SU-DHL-6 (cell line): ENCODE measurements around the gene ARHGAP22.

Experiments
- H2AFZ ChIP-seq: fragments of 200-600 bp; sonication (generic); 2 replicates; pipeline ENCODE4 v1.6.1; 2014; ENCODE audit warnings: low read depth, mild to moderate bottlenecking, moderate library complexity, mixed read lengths, antibody characterized with exemption, low read length; ENCODE audit not compliant: severe bottlenecking
- H3F3A ChIP-seq: fragments of 200-600 bp; shearing (Covaris generic); 2 replicates; pipeline ENCODE4 v1.6.0; 2016; ENCODE audit warnings: antibody characterized with exemption, mild to moderate bottlenecking; ENCODE audit not compliant: insufficient read depth
- H3K27ac ChIP-seq: fragments of 200-600 bp; sonication (generic); 2 replicates; pipeline ENCODE4 v1.5.1; 2016; ENCODE audit warnings: low read depth, mild to moderate bottlenecking, low read length, moderate library complexity, mixed read lengths
- H3K27me3 ChIP-seq: fragments of 200-600 bp; sonication (generic), shearing (Covaris generic); 2 replicates; pipeline ENCODE4 v1.6.0; 2014; ENCODE audit warnings: mild to moderate bottlenecking, low read length
- H3K36me3 ChIP-seq: fragments of 200-600 bp; sonication (generic); 2 replicates; pipeline ENCODE4 v1.6.1; 2014; ENCODE audit warnings: mild to moderate bottlenecking, low read length, mixed read lengths
- H3K4me2 ChIP-seq: fragments of 300-600, 200-600 bp; shearing (Covaris generic), sonication (generic); 2 replicates; pipeline ENCODE4 v1.6.0; 2014; ENCODE audit warnings: low read length, low read depth, mild to moderate bottlenecking; ENCODE audit not compliant: poor library complexity, severe bottlenecking
- H3K4me3 ChIP-seq: fragments of 200-600 bp; sonication (generic); 2 replicates; pipeline ENCODE4 v1.5.1; 2014; ENCODE audit warnings: antibody characterized with exemption, low read length, mild to moderate bottlenecking, mixed read lengths; ENCODE audit not compliant: insufficient read depth, poor library complexity, severe bottlenecking
- H3K79me2 ChIP-seq: fragments of 200-600 bp; sonication (generic); 2 replicates; pipeline ENCODE4 v1.6.1; 2014; ENCODE audit warnings: mild to moderate bottlenecking, low read length, moderate library complexity; ENCODE audit not compliant: insufficient read depth
- H3K9ac ChIP-seq: fragments of 200-600 bp; sonication (generic); 2 replicates; pipeline ENCODE4 v1.7.0; 2014; ENCODE audit warnings: mild to moderate bottlenecking, low read length
- H3K9me2 ChIP-seq: fragments of 200-600 bp; sonication (generic); replicated peaks from 2 replicates; pipeline ENCODE4 v1.6.1; 2014; ENCODE audit warnings: low read length; ENCODE audit not compliant: insufficient read depth
- H3K9me3 ChIP-seq: fragments of 200-600 bp; sonication (generic); 2 replicates; pipeline ENCODE4 v1.6.1; 2014; ENCODE audit warnings: low read length, mixed read lengths; ENCODE audit not compliant: insufficient read depth
- H4K20me1 ChIP-seq: fragments of 200-600 bp; sonication (generic); 2 replicates; pipeline ENCODE4 v1.6.1; 2014; ENCODE audit warnings: low read depth, mild to moderate bottlenecking, antibody characterized with exemption, low read length, moderate library complexity, mixed read lengths
- EZH2phosphoT487 ChIP-seq: fragments of 200-600 bp; sonication (generic), shearing (Covaris generic); conservative IDR thresholded peaks from 2 replicates; pipeline ENCODE4 v1.6.1; 2018; ENCODE audit warnings: mild to moderate bottlenecking, antibody characterized with exemption, low read length, moderate library complexity, mixed read lengths
- TF ChIP-seq, protein P1 (sequence below): fragments of 200-600 bp; sonication (generic); IDR thresholded peaks from one replicate; pipeline ENCODE4 v1.5.1; 2017; ENCODE audit warnings: antibody characterized with exemption, mild to moderate bottlenecking, low read length, moderate library complexity; ENCODE audit not compliant: insufficient read depth, poor library complexity, severe bottlenecking

Gene ARHGAP22

DNA sequence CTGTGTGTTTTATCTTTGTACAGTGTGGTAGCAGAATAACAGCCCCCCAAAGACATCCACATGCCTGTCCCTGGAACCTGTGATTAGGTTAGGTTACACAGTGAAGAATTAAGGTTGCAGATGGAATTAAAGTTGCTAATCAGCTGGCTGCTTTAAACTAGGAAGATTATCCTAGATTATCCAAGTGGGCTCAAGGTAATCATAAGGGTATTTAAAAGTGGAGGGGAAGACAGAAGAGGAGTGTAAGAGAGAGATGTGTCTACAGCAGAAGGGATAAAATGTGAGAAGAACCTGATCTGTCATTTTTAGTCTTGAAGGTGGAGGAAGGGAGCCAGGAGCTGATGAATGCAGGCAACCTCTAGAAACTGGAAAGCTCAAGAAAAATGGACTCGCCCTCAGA, 117.6 kb downstream of the ARHGAP22 start:
- no peaks in the 10 kb centered on the region for H3K79me2 ChIP-seq
- no peak overlapping the region for H2AFZ ChIP-seq
- no peaks in the 10 kb centered on the region; the same call in 1 of the 2 replicates for H4K20me1 ChIP-seq
- H3K9ac ChIP-seq, result no peak overlapping the region
- H3K27ac ChIP-seq, result no peak overlapping the region
- no peaks in the 10 kb centered on the region for H3K9me3 ChIP-seq
- H3K9me2 ChIP-seq, result no peaks in the 10 kb centered on the region
- H3K36me3 ChIP-seq, result no peaks in the 10 kb centered on the region
- no peak overlapping the region for H3K4me3 ChIP-seq
- no peaks in the 10 kb centered on the region for H3F3A ChIP-seq
- no peak for TF ChIP-seq EZH2phosphoT487
- TF ChIP-seq, protein P1, sequence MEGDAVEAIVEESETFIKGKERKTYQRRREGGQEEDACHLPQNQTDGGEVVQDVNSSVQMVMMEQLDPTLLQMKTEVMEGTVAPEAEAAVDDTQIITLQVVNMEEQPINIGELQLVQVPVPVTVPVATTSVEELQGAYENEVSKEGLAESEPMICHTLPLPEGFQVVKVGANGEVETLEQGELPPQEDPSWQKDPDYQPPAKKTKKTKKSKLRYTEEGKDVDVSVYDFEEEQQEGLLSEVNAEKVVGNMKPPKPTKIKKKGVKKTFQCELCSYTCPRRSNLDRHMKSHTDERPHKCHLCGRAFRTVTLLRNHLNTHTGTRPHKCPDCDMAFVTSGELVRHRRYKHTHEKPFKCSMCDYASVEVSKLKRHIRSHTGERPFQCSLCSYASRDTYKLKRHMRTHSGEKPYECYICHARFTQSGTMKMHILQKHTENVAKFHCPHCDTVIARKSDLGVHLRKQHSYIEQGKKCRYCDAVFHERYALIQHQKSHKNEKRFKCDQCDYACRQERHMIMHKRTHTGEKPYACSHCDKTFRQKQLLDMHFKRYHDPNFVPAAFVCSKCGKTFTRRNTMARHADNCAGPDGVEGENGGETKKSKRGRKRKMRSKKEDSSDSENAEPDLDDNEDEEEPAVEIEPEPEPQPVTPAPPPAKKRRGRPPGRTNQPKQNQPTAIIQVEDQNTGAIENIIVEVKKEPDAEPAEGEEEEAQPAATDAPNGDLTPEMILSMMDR, result no peak
- no peaks in the 10 kb centered on the region for H3K27me3 ChIP-seq
- H3K4me2 ChIP-seq, result no peak overlapping the region

DNA sequence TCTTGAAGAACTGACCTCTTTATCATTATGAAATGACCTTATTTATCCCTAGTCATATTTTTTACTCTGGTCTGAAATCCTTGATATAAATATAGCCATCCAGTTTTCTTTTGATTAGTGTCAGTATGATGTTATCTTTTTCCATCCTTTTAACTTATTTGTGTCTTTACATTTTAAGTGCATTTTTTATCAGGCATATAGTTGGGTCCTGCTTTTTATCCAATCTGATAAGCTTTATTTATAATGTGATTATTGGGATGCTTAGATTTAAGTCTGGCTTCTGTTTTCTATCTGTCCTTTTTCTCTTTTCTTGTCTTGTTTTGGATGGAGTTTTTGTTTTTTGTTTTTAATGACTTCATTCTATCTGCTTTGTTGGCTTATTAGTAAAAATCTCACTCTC, 119.2 kb downstream of the ARHGAP22 start:
- Histone ChIP-seq H3K27me3 (no peaks in the 10 kb centered on the region), H3F3A (no peaks in the 10 kb centered on the region), H3K4me3 (no peak overlapping the region), H3K79me2 (no peaks in the 10 kb centered on the region), H3K4me2 (no peak overlapping the region), H2AFZ (no peak overlapping the region), H3K9me2 (no peaks in the 10 kb centered on the region), H4K20me1 (no peaks in the 10 kb centered on the region; the same call in 1 of the 2 replicates), H3K27ac (no peak overlapping the region), H3K9ac (no peak overlapping the region), H3K36me3 (no peaks in the 10 kb centered on the region), H3K9me3 (no peaks in the 10 kb centered on the region)
- TF ChIP-seq, protein P1, result no peak
- no peak for TF ChIP-seq EZH2phosphoT487

DNA sequence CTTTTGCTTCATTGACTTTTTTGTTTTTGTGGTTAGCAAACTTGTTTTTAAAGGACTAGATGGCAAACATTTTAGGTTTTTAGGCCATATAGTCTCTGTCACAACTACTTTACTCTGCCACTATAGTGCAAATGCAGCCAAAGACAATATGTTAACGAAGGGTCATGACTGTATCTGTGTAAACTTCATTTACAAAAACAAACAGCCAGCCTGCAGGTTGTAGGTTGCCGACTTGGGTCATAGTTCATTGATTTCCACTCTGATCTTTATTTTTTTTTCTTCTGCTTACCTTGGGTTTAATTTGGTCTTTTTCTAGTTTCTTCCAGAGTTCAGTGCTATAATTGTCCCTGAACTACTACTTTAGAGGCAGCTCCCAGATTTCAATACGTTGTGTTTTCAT, 120.0 kb downstream of the ARHGAP22 start:
- Histone ChIP-seq H4K20me1 (no peaks in the 10 kb centered on the region; the same call in 1 of the 2 replicates), H3K9me2 (no peaks in the 10 kb centered on the region), H3F3A (no peaks in the 10 kb centered on the region), H3K79me2 (no peaks in the 10 kb centered on the region), H3K4me2 (no peak overlapping the region), H3K9me3 (no peaks in the 10 kb centered on the region), H2AFZ (no peak overlapping the region), H3K36me3 (no peaks in the 10 kb centered on the region), H3K27me3 (no peaks in the 10 kb centered on the region), H3K27ac (no peak overlapping the region), H3K4me3 (no peak overlapping the region), H3K9ac (no peak overlapping the region)
- no peak for TF ChIP-seq EZH2phosphoT487
- TF ChIP-seq, protein P1, result no peak
